ENCODE results near the gene SNED1.

SNED1 gene

GRCh38 chr2:241062389-241063092 lies 64.1 kb downstream of the SNED1 start:
- Histone ChIP-seq H3K9me3 (no peaks in the 10 kb centered on the region), H3K36me3 (no peaks in the 10 kb centered on the region), H3K4me1 (ENCODE audit: control insufficient read depth in 1 of 2, insufficient read depth in 1 of 2, low read depth in 1 of 2, low read length in 1 of 2) (no peaks in the 10 kb centered on the region), H3K27me3 (peaks cover 24% of the 10 kb centered on the region), H3K27ac (no peak overlapping the region), H3K4me3 (ENCODE audit: low read depth in 1 of 2, low read length in 1 of 2) (no peak overlapping the region)
- no peak for TF ChIP-seq CTCF (IDR thresholded peaks at IDR 0.05)

- H3K27me3 ChIP-seq = peaks cover 24% of the 10 kb centered on the region
- H3K4me3 ChIP-seq (ENCODE audit: low read depth in 1 of 2, low read length in 1 of 2) = no peak overlapping the region
- no peaks in the 10 kb centered on the region for H3K9me3 ChIP-seq
- no peaks in the 10 kb centered on the region for H3K4me1 ChIP-seq (ENCODE audit: control insufficient read depth in 1 of 2, insufficient read depth in 1 of 2, low read depth in 1 of 2, low read length in 1 of 2)
- no peak for TF ChIP-seq CTCF (IDR thresholded peaks at IDR 0.05)
- no peak overlapping the region for H3K27ac ChIP-seq
- no peaks in the 10 kb centered on the region for H3K36me3 ChIP-seq
Measured at GRCh38 chr2:241063093-241063551, 64.7 kb downstream of the SNED1 start.

GRCh38 chr2:241063587-241063986 lies 65.2 kb downstream of the SNED1 start:
- no peaks in the 10 kb centered on the region for H3K36me3 ChIP-seq
- H3K4me1 ChIP-seq (ENCODE audit: control insufficient read depth in 1 of 2, insufficient read depth in 1 of 2, low read depth in 1 of 2, low read length in 1 of 2) = no peaks in the 10 kb centered on the region
- no peaks in the 10 kb centered on the region for H3K9me3 ChIP-seq
- TF ChIP-seq CTCF (IDR thresholded peaks at IDR 0.05) = no peak
- peaks cover 24% of the 10 kb centered on the region for H3K27me3 ChIP-seq
- no peak overlapping the region for H3K4me3 ChIP-seq (ENCODE audit: low read depth in 1 of 2, low read length in 1 of 2)
- H3K27ac ChIP-seq = no peak overlapping the region

- Histone ChIP-seq H3K9me3 (no peaks in the 10 kb centered on the region), H3K4me3 (ENCODE audit: low read depth in 1 of 2, low read length in 1 of 2) (no peak overlapping the region), H3K4me1 (ENCODE audit: control insufficient read depth in 1 of 2, insufficient read depth in 1 of 2, low read depth in 1 of 2, low read length in 1 of 2) (no peaks in the 10 kb centered on the region), H3K27me3 (peaks cover 24% of the 10 kb centered on the region), H3K36me3 (no peaks in the 10 kb centered on the region), H3K27ac (no peak overlapping the region)
- no peak for TF ChIP-seq CTCF (IDR thresholded peaks at IDR 0.05)
Measured at GRCh38 chr2:241064008-241064801, 65.8 kb downstream of the SNED1 start.

- TF ChIP-seq CTCF (IDR thresholded peaks at IDR 0.05) = no peak
Measured at GRCh38 chr2:241064802-241065354, 66.5 kb downstream of the SNED1 start.

More at GRCh38 chr2:241064802-241065354, 66.5 kb downstream of the SNED1 start:
- no peaks in the 10 kb centered on the region for H3K36me3 ChIP-seq
- no peak overlapping the region for H3K27ac ChIP-seq
- H3K9me3 ChIP-seq = no peaks in the 10 kb centered on the region
- no peak overlapping the region for H3K4me3 ChIP-seq (ENCODE audit: low read depth in 1 of 2, low read length in 1 of 2)
- H3K27me3 ChIP-seq = peaks cover 24% of the 10 kb centered on the region
- no peaks in the 10 kb centered on the region for H3K4me1 ChIP-seq (ENCODE audit: control insufficient read depth in 1 of 2, insufficient read depth in 1 of 2, low read depth in 1 of 2, low read length in 1 of 2)

All from neutrophil (primary cell).